Measurements from ENCODE around the gene MTHFD2.

- TF ChIP-seq, protein P1, sequence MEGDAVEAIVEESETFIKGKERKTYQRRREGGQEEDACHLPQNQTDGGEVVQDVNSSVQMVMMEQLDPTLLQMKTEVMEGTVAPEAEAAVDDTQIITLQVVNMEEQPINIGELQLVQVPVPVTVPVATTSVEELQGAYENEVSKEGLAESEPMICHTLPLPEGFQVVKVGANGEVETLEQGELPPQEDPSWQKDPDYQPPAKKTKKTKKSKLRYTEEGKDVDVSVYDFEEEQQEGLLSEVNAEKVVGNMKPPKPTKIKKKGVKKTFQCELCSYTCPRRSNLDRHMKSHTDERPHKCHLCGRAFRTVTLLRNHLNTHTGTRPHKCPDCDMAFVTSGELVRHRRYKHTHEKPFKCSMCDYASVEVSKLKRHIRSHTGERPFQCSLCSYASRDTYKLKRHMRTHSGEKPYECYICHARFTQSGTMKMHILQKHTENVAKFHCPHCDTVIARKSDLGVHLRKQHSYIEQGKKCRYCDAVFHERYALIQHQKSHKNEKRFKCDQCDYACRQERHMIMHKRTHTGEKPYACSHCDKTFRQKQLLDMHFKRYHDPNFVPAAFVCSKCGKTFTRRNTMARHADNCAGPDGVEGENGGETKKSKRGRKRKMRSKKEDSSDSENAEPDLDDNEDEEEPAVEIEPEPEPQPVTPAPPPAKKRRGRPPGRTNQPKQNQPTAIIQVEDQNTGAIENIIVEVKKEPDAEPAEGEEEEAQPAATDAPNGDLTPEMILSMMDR (IDR thresholded peaks at IDR 0.05; ENCODE audit: low read length), result no peak
- no peak for TF ChIP-seq EZH2 (IDR thresholded peaks at IDR 0.05; ENCODE audit: borderline replicate concordance, low read length)
These were observed 48.2 kb downstream of the MTHFD2 start for GRCh38 chr2:74246496-74247195.
